NCI-H146 treated with DMSO at 0.1 percent for 48 hours (cell line): ENCODE data around the gene TRAF3.

ENCODE experiments used
- DNase-seq: peaks from one replicate; lab custom pipeline; 2025; ENCODE audit not compliant: unreplicated experiment; lab: John Stamatoyannopoulos, UW

Gene TRAF3

DNA sequence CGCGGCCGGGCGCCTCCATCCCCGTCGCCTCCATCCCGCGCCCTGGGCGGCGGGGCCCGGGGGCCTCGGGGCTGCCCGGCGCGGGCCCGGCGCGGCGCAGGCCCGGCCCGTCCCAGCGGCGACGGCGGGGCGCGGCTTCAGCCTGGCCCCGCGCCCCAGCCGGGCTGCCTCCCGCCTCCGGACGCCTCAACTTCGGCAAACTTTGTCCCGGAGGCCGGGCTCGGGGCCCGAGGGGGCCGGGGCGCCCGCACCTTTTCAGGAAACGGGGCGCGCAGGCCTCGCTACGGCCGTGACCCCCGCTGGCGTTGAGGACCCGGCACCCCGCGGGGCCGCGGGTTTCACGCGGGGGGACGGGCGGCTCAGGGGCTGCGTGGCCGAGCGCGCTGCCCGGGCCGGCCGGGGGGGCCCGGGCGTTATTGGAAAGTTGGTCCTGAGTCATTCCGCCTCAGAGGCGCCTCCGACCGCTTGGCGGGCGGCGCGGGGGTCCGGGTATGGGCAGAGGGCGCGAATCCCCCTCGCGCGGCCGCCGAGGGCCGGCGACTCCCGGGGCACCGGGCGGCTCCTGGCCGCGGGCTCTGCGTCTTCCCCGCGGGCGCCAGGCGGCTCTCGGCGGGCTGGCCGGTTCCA lies 575 bp downstream of the TRAF3 start:
- DNase-seq, result no peak

GRCh38 chr14:102778338-102779083 lies 1.3 kb downstream of the TRAF3 start:
- DNase-seq, result no peak

GRCh38 chr14:102779084-102779462 lies 1.8 kb downstream of the TRAF3 start:
- DNase-seq, result no peak

DNA sequence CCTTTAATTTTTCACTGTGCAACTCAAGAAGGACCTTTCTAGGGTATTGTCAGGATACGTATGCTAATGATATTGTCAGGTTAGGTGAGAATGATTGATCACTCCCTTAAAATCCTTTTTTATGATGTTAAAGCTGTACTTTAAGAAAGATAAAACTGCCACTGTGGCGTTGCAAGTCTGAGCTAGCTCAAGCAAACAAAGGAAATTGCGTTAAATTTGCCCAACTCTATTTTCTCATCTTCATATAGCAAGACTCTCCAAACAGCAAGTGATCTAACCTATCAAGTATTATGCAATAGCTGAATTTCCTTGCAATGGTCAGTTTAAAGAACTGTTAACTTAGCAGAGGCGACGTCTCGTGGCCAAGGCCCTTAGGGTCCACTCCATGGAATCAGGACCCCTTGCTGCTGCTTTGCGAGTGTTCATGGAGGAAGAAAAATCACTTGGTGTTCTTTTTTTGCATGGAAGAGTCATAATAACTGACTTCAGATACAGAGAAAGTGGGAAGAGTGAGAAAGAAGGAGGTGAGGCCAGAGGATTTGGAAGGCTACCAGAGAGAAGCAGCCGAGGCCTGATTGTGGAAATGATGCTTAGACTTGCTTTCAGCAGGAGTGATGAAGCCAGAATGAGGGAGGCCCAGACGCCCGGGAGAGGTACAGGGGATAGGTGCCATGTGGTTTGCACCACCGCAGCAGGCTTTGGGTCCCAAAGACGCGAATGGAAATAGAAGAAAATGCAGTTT lies 2.5 kb downstream of the TRAF3 start:
- DNase-seq, result no peak

DNA sequence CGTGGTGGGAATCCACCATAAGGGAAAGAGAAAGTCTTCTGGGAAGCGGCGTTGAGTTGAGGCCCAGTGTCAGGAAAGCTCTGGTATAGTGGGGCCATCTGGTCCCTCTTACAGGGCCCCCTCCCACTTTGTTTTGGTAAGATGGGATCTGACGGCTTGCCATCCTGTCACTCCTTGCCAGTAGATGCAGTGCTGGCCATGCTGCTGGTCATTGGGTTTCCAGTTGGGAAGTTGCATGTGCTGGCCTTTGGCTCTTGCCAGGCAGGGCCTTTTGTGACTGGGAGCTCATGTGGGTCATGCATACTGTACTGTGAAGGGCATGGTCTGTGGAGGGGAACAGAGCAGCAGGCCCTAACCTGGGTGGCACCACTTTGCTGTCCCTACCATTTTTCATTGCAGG lies 3.8 kb downstream of the TRAF3 start:
- DNase-seq, result no peak

DNA sequence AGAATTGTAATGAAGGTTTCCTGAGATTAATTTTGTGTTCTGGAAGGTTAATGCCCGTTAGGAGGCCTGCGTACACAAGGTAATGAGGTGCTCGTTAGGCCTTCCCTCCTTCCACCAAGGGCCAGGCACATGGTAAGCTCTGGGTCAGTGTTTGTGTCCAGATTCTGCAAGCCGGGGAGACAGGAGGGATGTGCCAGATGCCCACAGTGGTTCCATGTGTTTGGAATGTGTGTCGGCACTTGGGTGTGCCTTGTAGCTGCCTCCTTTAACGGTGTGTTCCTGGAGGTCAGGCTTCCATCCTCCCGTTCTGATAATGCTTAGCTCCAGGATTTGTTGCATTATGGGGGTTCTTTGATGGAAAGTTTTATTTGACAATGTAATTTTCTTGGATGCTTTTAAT lies 5.7 kb downstream of the TRAF3 start:
- no peak for DNase-seq

DNA sequence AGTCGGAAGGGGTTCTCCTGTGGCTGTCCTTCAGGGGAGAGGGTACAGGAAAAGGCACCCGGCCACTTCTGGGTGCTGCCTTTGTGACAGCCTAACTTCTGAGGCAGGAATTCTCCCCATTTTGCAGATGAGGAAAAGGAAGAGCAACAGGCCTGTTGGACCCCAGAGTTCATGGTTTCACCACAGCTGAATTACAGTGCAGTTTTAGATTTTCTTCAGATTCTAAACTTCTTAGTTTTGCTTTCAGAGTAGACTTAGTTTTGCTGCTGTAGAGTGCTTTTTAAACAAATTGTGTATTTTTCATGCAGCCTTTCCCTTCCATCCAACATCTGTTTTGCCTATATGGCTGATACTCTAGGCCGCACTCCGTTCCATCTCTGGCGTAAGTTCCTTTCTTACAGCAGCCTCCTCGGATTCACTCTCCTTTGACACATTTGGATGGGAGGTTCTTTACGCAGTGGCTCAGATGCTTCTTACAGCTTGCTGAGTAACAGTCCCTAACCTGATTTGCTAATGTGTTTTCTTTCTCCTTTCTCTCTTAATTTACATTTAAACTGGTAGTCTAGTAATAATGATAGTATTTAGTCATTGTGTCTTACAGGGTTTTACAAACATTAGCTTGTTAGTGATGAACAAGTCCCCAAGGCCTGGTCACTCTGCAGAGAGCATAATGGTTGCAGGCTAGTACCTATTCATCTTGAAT lies 7.8 kb downstream of the TRAF3 start:
- no peak for DNase-seq

DNA sequence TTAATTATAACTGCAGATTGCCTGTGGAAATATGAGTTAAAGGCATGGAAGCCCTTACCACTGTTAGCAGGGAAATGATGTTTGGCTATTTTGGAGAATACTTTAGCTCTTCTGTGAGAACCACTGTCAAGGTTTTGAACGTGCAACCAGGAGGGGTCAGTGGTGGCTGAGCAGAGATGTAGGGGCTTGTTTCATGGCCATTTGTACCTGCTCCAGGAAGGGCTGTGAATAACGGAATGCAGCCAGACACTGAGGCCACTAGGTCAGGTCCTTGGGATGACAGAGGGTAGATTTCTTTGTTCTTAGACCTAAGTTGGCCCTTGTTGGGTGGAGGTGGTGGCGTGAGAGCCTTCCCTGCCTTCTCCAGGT lies 8.3 kb downstream of the TRAF3 start:
- DNase-seq, result no peak

- DNase-seq, result no peak
Measured at GRCh38 chr14:102786768-102787167, 9.5 kb downstream of the TRAF3 start.

- DNase-seq, result no peak
Measured at GRCh38 chr14:102789349-102789748, 12.1 kb downstream of the TRAF3 start.

DNA sequence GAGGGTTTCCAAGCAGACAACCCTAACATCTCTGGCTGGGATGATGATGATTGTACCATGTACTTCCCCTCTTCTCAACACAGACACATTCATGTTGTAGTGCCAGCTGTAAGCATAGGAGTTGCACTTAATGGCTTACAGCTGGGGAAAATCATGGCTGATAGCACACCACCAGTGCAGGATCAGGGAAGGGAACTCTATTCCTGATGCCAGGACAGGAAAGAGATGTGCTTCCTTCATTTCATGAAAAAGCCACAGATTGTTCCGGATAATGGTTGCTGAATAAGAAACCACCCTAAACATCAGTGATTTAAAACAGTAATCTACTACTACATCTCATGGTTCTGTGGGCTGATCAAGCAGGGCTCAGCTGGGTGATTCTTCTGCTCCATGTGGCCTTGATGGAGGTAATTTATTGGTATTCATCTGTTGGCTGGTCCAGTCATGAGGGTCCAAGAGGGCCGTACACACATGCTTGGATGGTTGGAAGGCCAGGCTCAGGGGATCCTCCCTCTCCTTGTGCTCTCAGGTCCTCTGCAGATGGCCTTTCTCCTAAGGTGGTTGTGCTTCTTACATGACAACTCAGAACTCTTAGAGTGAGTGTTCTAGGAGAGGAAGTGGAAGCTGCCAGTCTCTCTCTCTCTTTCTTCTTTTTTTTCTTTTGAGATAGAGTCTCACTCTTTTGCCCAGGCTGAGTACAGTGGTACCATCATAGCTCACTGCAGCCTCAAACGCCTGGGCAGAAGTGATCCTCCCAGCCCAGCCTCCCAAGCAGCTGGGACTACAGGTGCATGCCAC lies 16.5 kb downstream of the TRAF3 start:
- no peak for DNase-seq

DNA sequence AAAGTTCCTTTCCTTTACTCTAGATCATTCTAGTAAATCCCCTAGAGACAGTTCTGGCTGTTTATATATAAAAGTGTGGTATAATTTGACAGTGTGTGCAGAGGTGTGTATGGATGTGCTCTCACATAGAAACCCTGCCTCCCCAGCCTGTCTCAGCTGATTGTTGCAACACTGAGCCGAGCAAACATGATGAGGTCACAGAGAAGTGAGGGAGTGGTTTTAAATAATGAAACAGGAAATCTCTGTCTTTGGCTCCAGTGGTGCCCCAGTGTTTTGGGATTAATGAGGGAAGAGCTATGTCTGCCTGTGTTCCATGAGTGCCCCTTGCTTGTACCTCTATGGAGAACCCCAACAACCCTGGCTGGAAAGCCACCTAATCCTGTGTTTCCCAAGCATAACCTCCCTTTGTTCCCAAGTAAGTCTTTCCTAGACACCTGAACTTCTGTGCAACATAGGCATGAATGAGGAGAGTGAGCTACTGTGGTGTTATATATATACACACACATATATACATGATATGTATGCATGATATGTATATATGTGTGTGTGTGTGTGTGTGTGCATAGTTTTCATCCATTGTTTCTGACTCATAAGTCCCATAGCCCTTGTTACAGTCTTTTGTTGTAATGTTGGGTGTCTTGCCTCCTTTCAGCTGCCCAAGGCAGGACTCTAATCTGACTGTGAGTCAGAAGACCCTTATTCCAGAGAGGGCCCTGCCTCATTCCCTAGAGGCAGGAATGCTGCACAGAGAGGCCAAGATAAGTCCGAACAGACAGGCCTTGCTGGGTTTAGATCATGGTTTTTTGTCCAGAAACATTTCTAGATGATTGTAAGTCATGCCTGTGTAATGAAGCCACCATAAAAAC lies 18.0 kb downstream of the TRAF3 start:
- DNase-seq, result peak; percentile 68

DNA sequence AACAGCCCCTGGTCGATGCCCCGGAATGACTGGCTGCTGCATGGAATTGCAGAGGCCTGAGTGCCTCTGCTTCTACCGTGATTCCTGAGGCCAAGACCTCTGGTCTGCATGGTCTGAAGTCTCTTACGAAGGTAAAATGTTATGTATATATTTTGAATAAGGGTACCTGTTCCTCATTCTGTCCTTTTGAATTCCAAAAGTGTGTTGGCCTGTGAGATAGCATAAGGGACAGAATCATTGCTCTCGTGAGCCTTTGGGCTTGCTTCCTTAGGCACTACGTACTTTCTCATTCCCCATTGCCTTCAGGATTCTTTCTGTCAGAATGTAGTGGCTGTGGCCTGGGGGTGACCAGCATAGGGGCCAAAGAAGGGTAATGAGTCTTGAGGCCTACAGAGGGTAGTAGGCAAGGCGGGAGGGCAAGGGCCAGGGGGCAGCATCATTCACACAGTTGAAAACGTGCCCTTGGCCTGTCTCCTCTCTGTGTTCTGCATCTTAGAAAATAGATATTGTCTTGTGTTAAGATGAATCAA lies 19.5 kb downstream of the TRAF3 start:
- DNase-seq, result no peak

DNA sequence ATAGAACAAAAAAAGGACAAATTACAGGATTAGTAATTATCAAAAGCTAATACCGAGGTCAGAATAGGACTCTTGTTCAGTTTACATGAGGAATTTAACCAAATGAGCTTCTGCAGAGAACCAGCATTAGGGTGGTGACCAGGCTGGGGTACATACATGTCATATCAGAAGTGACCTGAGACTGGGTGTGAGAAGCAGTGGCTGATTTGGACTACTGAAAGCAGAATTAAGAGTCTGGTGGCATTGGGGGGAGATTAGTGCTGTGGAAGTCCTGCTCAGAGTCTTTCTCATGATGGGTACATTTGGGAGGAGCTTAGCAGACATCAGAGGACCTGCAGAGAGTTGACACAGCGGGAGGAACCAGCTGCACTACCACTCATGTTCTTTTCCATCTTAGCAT lies 21.7 kb downstream of the TRAF3 start:
- DNase-seq, result no peak

DNA sequence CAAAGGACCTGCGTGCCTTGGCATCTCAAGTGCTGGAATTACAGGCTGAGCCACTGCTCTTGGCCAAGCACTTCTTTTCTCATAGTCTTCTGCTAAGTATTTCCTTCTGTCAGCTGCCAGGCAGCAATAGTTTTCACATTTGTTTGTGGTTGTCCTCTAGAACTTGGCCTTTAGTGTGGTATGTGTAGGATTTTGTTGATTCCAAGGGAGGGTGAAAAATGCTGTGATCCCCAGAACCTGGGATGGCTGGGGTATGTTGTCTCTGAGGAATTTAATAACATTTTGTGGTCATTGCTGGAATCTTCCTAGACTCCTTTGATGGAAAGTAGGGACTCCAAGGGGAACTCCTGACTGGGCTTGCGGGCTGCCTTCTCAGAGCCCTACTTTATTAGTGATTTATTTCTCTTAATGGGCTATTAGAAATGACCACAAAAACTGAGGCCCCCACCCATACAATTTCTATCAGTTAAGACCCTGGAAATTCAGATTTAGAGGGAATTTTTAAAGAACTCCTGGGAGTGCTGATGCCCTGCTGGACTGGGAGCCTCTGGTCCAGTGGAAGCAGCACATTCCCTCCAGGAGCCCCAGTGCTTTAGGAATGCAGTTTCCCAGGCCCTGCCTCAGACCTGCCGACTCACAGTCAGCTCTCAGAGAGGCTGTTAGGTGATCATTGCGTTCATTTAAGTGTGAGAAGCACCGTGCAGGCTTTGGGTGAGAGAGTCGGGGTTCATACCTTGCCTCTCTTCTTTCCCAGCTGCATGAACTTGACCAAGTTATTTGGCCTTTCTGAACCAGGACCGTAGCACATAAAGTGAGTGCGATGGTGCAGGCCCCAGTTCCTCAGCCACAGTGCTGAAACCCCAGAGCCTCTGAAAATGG lies 22.7 kb downstream of the TRAF3 start:
- DNase-seq, result no peak

GRCh38 chr14:102802834-102803523 lies 25.7 kb downstream of the TRAF3 start:
- no peak for DNase-seq

- DNase-seq, result no peak
Measured at GRCh38 chr14:102804858-102805257, 27.6 kb downstream of the TRAF3 start.

- no peak for DNase-seq
Measured at GRCh38 chr14:102805371-102805891, 28.2 kb downstream of the TRAF3 start.
